HG03135 (cell line): ENCODE results near the gene PPARD.
A peak's percentile ranks its signal among the peaks of the same experiment; 100 is the strongest.
"Not testable (repeated sequence)": the region's sequence is repeated elsewhere in the genome, so short reads cannot be mapped to it uniquely, and the experiment has no call there.

ENCODE experiments used
- ATAC-seq: cut with Tn5 transposase; IDR thresholded peaks from one replicate; pipeline ENCODE4 v1.9.1; 2021; ENCODE audit warnings: mild to moderate bottlenecking, moderate library complexity; ENCODE audit not compliant: unreplicated experiment

Gene PPARD

DNA sequence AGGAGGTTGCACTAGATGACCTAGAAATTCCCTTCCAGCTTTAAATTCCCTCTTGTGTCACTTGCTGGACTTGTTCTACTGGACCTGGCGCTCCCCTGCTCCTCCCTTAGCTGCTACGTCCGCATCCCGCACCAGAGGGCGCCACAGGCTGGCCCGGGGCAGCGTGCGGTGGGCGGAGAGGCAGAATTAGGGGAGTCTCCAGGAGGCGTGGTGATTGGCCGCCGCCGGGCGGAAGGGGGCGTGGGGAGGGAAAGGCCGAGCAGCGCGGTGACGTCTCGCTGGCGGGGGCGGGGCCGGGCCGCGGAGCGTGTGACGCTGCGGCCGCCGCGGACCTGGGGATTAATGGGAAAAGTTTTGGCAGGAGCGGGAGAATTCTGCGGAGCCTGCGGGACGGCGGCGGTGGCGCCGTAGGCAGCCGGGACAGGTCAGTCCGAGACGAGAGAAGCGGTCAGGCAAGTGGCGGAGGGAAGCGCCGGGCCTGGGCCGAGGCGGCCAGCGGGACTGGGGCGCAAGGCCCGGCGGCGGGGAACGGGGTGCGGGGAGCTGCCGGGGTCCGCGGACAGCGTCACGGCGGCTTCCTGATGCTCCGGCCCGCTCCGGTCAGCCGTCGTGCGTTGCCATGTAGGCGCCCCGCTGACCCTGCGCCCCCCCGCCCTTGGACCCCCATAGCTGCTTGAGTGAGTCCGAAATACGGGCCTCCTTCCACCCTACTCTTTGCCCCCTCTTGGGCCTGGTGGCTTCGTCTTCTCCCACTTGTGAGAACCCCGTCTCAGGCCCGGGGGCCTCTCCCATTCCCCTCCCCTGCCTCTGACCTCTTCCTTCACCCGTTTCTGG, at the start of gene PPARD:
Gene PPARD, plus strand, starts transcription at position 301 of the 834 bp plus-strand sequence. CDS start 68,530 bp downstream, outside the sequence.
- peak; percentile 98 for ATAC-seq

- ATAC-seq = no peak
These were observed 48.7 kb upstream of the PPARD start for GRCh38 chr6:35293681-35294080.

GRCh38 chr6:35294308-35294945, 47.9 kb upstream of the PPARD start:
- no peak for ATAC-seq

DNA sequence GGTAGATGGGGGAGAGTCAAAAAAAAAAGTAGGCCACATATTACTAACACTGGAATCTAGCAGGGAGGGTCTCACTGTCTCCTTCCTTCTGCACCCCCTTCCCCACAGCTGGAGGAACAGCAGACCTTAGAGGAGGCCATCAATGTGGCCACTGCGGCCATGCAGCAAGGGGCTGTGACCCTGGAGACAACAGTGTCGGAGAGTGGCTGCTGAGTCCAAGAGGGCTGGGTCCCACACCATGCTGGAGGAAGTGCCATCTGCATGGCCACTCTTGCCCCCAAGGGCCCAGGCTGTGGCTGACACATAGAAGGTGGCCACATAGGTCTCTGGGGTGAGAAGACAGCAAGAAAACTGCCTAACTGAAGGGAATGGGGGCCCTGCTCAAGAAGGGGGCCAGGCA, 47.3 kb upstream of the PPARD start:
- no peak for ATAC-seq

GRCh38 chr6:35295521-35296315, 46.6 kb upstream of the PPARD start:
- no peak for ATAC-seq

DNA sequence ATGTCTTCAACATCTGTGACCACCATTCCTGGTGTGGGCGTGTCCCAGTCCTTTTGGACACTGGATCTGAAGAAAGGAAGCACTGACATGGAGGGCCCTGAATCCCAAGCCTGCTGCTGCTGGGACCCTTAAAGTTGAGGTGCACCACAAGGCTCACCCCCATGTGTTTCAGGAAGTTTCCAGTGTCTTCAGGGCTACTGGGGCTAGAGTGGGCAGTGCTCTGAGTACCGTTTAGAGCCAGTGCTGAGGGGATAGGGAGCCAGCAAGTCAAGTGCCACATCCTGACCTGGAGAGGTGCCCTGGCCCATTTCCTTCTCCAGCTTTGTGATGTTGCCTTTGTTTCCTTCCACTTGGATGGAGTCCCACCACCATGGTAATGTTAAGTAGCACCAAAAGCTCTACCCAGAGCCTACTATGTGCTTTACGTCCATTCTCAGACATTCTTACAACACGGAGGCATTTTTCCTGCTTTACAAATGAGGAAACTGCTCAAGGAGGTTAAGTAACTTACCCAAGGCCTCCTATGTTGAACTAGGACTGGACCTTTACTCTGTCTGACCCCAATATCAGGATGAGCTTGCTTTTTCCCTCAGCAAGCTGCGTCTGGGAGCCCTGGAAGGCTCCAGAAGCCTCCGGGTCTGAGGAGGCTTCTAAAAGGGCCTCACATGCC, 45.3 kb upstream of the PPARD start:
- no peak for ATAC-seq

DNA sequence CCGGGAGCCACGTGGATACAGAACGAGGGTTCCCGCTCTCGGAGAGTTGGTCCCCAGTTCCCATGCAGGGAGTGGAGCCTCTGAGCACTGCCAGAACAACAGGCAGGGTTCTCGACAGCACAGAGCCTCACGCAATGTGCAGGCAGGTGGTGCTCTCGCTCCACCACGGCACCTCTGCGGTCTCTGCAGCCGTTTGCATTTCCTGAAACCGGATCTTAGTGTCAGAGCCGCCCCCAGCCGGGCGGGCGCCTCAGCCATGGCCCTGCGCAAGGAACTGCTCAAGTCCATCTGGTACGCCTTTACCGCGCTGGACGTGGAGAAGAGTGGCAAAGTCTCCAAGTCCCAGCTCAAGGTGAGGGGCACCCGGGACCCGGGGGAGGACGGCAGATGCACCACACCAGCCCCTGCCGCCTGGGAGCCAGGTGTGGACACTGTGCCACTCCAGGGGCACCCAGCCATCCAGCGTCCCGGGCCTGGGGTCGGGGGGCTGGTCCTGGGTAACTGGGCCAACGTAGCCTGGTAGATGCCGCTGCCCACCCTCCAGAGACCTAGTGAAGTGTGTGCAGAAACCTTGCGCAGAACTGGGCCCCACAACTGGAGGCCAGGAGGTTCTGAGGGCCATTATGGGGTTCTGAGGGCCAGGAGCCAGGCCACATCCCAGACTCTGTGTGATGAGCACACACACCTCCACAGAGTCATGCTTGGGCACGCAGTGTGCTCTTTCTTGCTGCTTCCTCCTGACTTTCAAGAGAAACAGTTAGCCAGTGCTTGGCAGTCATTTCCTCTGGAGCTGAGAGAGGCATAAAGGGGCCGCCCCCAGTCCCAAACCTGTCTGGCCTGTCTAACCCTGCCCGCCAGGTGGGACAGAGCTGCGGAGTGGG, 44.5 kb upstream of the PPARD start, which contains the start of gene DEF6:
Gene DEF6, plus strand, starts transcription at position 218 of the 881 bp plus-strand sequence. Its CDS starts 39 bp downstream, at position 257.
- ATAC-seq = peak; percentile 83

DNA sequence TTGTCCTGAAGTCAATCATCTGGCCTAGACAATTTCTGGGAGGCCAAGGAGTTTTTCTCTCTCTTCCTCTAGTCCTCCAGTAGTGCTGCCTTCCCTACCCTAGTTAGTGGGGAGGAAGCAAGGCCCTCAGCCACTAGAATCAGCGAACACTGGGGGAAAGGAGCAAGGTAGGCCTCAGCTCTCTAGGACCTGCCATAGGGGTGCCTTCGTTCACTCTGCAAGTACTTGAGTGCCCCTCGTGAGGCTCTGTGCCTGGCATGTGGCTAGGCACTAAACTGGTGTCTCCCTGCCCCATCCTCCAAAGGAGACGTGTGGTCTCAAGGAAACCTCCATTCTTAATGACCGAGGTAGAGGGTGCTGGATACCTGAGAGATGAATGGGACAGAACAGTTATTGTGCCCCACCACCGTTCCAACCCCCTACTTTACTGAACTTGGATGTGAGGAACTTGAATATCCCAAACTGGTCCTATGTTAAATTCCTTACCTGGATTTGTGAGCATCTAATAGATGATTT, 43.7 kb upstream of the PPARD start:
- ATAC-seq = no peak

DNA sequence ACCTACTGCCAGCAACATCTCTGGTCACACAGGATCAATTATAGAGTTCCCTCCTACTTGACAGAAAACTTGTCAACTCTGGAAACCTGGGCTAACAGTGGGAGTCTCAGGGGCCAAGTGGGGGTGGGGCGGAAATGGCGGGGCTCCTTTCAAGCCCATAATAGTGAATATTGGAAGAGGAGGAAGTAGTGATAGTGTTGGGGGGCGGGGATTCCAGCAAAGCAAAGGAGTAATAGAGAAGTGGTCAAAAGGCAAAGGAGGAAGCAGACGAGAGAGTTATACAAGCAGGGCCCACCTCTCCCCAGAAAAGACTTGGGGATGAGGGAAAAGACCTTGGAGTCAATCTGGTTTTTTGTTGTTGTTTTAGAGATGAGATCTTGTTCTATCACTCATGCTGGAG, 42.7 kb upstream of the PPARD start:
- no peak for ATAC-seq

- no peak for ATAC-seq
These were observed 41.5 kb upstream of the PPARD start for GRCh38 chr6:35300848-35301247.

GRCh38 chr6:35302604-35303241, 39.6 kb upstream of the PPARD start:
- ATAC-seq = peak; percentile 70

- ATAC-seq = no peak
These were observed 38.1 kb upstream of the PPARD start for GRCh38 chr6:35304299-35304698.

GRCh38 chr6:35305117-35305516, 37.2 kb upstream of the PPARD start:
- no peak for ATAC-seq

- not testable (repeated sequence) for ATAC-seq
These were observed 35.2 kb upstream of the PPARD start for GRCh38 chr6:35307138-35307537.

DNA sequence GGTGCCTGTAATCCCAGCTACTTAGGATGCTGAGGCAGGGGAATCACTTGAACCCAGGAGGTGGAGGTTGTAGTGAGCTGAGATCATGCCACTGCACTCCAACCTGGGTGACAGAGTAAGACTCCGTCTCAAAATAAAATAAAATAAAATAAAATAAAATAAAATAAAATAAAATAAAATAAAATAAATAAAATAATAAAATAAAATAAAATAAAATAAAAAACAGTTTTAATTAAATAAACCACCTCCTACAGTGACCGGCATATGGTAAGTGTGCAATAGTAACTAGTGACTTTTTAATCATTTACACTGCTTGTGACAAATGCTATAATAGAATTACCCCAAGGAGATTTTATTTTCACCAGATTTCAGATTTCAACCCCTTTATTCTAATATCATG, 33.8 kb upstream of the PPARD start:
- ATAC-seq = not testable (repeated sequence)

GRCh38 chr6:35309611-35310264, 32.6 kb upstream of the PPARD start:
- no peak for ATAC-seq

GRCh38 chr6:35310265-35310831, 32.0 kb upstream of the PPARD start:
- no peak for ATAC-seq

GRCh38 chr6:35311390-35312075, 30.8 kb upstream of the PPARD start:
- no peak for ATAC-seq
